ENCODE measurements around the gene SF1. TPM values are rescaled to one million over a fixed set of nuclear protein-coding genes. Genes with fewer than 3 reads are reported as not detected.

Gene SF1
- total and polyA plus RNA-seq, 9 donors: 62.3 to 267 (median 202) TPM

DNA sequence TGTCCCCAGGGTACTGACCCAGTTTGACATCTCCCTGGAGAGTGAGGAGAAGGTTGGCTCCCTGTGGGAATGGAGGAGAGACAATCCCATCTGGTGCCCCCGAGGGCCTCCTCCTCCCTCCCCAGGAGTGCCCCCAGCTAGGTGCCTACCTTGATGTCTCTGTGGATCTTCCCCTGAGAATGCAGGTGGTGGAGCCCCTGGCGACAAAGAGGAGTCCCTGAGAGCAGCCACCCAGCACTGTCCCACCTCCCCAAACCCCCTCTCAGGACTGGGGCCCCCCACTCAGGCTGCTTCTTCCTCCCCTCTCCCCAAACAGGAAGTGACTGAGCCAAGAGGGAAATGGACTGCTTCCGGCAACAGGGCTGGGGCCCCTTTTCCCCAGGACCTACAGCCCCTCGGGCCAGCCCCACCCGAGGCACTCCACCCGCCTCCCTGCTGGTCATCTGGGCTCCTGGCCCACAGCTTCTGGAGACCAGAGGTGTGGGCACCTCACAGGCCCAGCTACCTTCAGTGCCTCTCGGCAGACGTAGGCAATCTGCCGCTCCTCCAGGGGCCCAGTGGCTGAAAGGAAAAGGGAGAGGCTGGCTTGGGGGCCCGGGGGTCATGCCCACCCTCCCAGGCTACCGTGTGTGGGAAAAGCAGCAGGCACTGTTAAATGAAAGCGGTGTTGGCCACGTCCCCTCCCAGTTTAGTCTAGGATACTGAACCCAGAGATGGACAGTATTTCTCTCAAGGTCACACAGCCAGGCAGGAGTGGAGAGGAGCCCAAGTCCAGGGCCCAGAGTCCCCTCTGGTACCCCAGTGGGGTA, 23.4 kb upstream of the SF1 start:
- 24% methylated on average over 12 of the region's 13 CpGs for WGBS (ENCODE audit: insufficient coverage)
- Histone ChIP-seq H3K4me1 (ENCODE audit: control insufficient read depth, insufficient read depth, low read length) (peaks cover 37% of the 10 kb centered on the region), H3K4me3 (ENCODE audit: low read length) (peak overlapping the region; percentile 46), H3K36me3 (ENCODE audit: control insufficient read depth, insufficient read depth, low read length) (peaks cover 36% of the 10 kb centered on the region), H3K27me3 (ENCODE audit: control insufficient read depth, insufficient read depth, low read length) (no peaks in the 10 kb centered on the region), H3K9me3 (replicated peaks; ENCODE audit: control insufficient read depth, low read depth, low read length) (no peaks in the 10 kb centered on the region), H3K27ac (ENCODE audit: low read length) (peak overlapping the region; percentile 59)
- DNase-seq: peak; percentile 41

DNA sequence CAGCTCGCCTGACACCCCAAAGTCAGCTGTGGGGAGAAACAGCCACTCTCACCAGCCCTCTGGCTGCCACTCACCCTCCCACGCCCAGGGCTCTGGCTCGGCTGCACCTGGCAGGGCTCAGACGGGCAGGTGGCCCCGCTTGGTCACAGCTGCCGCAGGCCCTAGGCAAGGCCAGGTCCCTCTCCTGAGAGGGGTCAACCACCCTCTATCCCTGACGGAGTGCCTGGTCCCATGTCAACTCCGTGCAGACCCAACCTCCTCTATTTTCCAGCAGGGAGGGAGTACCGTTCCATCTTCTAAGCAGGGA, 22.8 kb upstream of the SF1 start:
- H3K27ac ChIP-seq (ENCODE audit: low read length): no peak overlapping the region
- peaks cover 32% of the 10 kb centered on the region for H3K36me3 ChIP-seq (ENCODE audit: control insufficient read depth, insufficient read depth, low read length)

DNA sequence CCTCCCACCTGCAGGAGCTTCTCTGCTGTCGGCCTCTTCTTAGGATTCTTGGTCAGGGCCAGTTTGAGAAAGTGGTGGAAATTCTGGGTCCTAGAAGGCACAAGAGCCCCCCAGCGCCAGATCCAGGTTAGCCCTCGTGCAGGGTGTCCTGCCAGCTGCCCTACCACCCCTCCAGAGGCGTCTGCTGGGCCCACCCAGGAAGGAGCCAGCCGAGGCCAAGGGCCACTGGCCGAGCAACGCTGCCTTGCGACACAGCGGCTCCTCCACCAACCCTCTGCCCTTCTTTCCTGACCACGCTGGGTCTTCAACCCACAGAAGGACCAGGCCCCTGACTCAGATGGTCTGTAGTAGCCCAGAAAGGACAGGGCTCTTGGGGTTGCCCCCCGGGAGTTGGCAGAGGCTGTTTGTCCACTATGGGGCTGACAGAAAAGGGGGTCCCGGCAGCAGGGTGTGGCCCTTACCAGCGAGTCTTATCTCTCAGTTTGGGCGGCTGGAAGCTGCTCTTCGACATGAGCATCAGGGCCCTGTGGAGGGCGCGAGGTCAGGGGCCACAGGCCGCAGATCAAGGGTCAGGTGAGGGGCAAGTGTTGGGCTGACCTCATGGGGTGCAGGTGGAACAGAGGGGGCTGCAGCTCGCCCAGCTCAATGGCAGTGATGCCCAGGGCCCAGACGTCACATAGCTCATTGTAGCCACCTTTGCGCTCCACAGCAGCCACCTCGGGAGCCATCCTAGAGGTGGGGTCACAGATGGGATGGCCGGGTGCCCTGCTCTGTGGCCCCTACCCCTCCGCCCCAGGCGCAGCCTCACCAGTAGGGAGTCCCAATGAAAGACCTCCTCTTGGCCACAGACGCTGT, 22.2 kb upstream of the SF1 start:
- 81% methylated on average over 23 of the region's 26 CpGs for WGBS (ENCODE audit: insufficient coverage)
- no peak overlapping the region for H3K4me3 ChIP-seq (ENCODE audit: low read length)
- H3K4me1 ChIP-seq (ENCODE audit: control insufficient read depth, insufficient read depth, low read length): peaks cover 37% of the 10 kb centered on the region
- no peaks in the 10 kb centered on the region for H3K9me3 ChIP-seq (replicated peaks; ENCODE audit: control insufficient read depth, low read depth, low read length)
- H3K27me3 ChIP-seq (ENCODE audit: control insufficient read depth, insufficient read depth, low read length): no peaks in the 10 kb centered on the region
- H3K27ac ChIP-seq (ENCODE audit: low read length): no peak overlapping the region
- DNase-seq: no peak
- H3K36me3 ChIP-seq (ENCODE audit: control insufficient read depth, insufficient read depth, low read length): peaks cover 27% of the 10 kb centered on the region

More for the DNA sequence above, 22.8 kb upstream of the SF1 start:
- no peaks in the 10 kb centered on the region for H3K9me3 ChIP-seq (replicated peaks; ENCODE audit: control insufficient read depth, low read depth, low read length)
- WGBS (ENCODE audit: insufficient coverage): 64% methylated on average over 6 of the region's 9 CpGs
- peaks cover 37% of the 10 kb centered on the region for H3K4me1 ChIP-seq (ENCODE audit: control insufficient read depth, insufficient read depth, low read length)
- DNase-seq: no peak
- no peak overlapping the region for H3K4me3 ChIP-seq (ENCODE audit: low read length)
- no peaks in the 10 kb centered on the region for H3K27me3 ChIP-seq (ENCODE audit: control insufficient read depth, insufficient read depth, low read length)

DNA sequence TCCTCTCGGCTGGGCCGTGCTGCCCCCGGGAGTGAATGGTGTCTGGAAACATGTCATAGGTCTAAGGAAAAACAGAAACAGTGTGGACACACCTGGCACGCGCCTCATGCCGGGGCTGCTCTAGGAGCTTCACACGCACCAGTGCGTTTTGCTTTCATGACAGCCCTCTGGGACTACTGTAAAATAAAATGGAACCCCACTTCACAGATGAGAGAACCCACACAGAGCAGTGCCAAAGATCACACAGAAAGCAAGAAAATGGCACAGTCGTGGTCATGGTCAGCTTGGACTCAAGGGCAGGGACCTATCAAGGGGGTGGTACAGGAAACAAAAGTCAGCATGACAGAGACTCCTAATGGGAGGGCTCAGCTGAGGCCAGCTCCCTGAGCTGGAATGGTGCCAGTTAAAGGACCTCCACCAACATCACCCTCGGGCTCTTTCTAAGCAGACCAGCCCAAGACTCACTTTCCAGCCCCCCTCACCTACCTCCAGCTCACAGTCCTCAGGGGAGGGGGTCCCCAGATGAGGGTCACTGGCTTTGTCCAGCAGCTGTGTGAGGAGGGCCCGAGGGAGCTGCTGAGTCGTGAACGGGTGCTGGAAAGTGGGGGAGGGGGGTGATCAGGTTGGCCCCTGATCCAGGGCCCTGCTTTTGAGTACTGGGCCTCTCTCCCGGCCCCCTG, 21.4 kb upstream of the SF1 start:
- Histone ChIP-seq H3K9me3 (replicated peaks; ENCODE audit: control insufficient read depth, low read depth, low read length) (no peaks in the 10 kb centered on the region), H3K27me3 (ENCODE audit: control insufficient read depth, insufficient read depth, low read length) (no peaks in the 10 kb centered on the region), H3K4me1 (ENCODE audit: control insufficient read depth, insufficient read depth, low read length) (peaks cover 37% of the 10 kb centered on the region), H3K4me3 (ENCODE audit: low read length) (no peak overlapping the region), H3K36me3 (ENCODE audit: control insufficient read depth, insufficient read depth, low read length) (peaks cover 20% of the 10 kb centered on the region), H3K27ac (ENCODE audit: low read length) (no peak overlapping the region)
- no peak for DNase-seq
- 25% methylated on average over 2 of the region's 14 CpGs for WGBS (ENCODE audit: insufficient coverage)

DNA sequence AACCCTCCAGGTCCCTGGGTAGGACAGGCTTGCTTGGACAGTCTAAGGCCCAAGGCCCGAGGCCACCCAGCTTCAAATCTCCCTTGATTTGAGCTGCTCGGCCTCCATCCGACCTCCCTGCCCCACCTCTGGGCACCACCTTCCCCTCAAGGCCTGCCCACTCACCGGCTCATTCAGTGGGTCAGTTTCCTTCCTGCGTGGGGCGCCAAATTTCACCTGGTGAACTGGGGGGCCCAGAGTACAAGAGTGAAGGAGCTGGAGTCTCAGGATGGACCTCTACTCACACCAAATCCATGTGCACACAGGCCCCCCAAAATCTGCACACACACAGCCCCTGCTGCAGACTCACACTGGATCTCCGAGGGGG, 20.9 kb upstream of the SF1 start:
- H3K9me3 ChIP-seq (replicated peaks; ENCODE audit: control insufficient read depth, low read depth, low read length): no peaks in the 10 kb centered on the region
- H3K27ac ChIP-seq (ENCODE audit: low read length): no peak overlapping the region
- WGBS (ENCODE audit: insufficient coverage): 56% methylated on average over 3 of the region's 7 CpGs
- H3K4me1 ChIP-seq (ENCODE audit: control insufficient read depth, insufficient read depth, low read length): peaks cover 34% of the 10 kb centered on the region
- no peaks in the 10 kb centered on the region for H3K27me3 ChIP-seq (ENCODE audit: control insufficient read depth, insufficient read depth, low read length)
- DNase-seq: no peak
- no peak overlapping the region for H3K4me3 ChIP-seq (ENCODE audit: low read length)
- peaks cover 16% of the 10 kb centered on the region for H3K36me3 ChIP-seq (ENCODE audit: control insufficient read depth, insufficient read depth, low read length)

GRCh38 chr11:64796757-64797541, 18.6 kb upstream of the SF1 start:
- peaks cover 28% of the 10 kb centered on the region for H3K4me1 ChIP-seq (ENCODE audit: control insufficient read depth, insufficient read depth, low read length)
- WGBS (ENCODE audit: insufficient coverage): 92% methylated on average over 7 of the region's 19 CpGs
- H3K27me3 ChIP-seq (ENCODE audit: control insufficient read depth, insufficient read depth, low read length): no peaks in the 10 kb centered on the region
- H3K9me3 ChIP-seq (replicated peaks; ENCODE audit: control insufficient read depth, low read depth, low read length): no peaks in the 10 kb centered on the region
- DNase-seq: no peak
- H3K27ac ChIP-seq (ENCODE audit: low read length): no peak overlapping the region
- H3K4me3 ChIP-seq (ENCODE audit: low read length): no peak overlapping the region
- peaks cover 15% of the 10 kb centered on the region for H3K36me3 ChIP-seq (ENCODE audit: control insufficient read depth, insufficient read depth, low read length)

GRCh38 chr11:64796047-64796756, 17.9 kb upstream of the SF1 start:
- 65% methylated on average over 11 of the region's 19 CpGs for WGBS (ENCODE audit: insufficient coverage)
- H3K9me3 ChIP-seq (replicated peaks; ENCODE audit: control insufficient read depth, low read depth, low read length): no peaks in the 10 kb centered on the region
- H3K27me3 ChIP-seq (ENCODE audit: control insufficient read depth, insufficient read depth, low read length): no peaks in the 10 kb centered on the region
- peaks cover 21% of the 10 kb centered on the region for H3K4me1 ChIP-seq (ENCODE audit: control insufficient read depth, insufficient read depth, low read length)
- peaks cover 17% of the 10 kb centered on the region for H3K36me3 ChIP-seq (ENCODE audit: control insufficient read depth, insufficient read depth, low read length)
- no peak for DNase-seq
- H3K27ac ChIP-seq (ENCODE audit: low read length): no peak overlapping the region
- H3K4me3 ChIP-seq (ENCODE audit: low read length): no peak overlapping the region

GRCh38 chr11:64794526-64794925, 16.2 kb upstream of the SF1 start:
- Histone ChIP-seq H3K27me3 (ENCODE audit: control insufficient read depth, insufficient read depth, low read length) (no peaks in the 10 kb centered on the region), H3K27ac (ENCODE audit: low read length) (peak overlapping the region; percentile 3), H3K36me3 (ENCODE audit: control insufficient read depth, insufficient read depth, low read length) (peaks cover 22% of the 10 kb centered on the region), H3K4me1 (ENCODE audit: control insufficient read depth, insufficient read depth, low read length) (peaks cover 11% of the 10 kb centered on the region), H3K4me3 (ENCODE audit: low read length) (no peak overlapping the region), H3K9me3 (replicated peaks; ENCODE audit: control insufficient read depth, low read depth, low read length) (no peaks in the 10 kb centered on the region)
- DNase-seq: no peak
- 89% methylated on average over 10 of the region's 10 CpGs for WGBS (ENCODE audit: insufficient coverage)
